Endothelial cell of umbilical vein (primary cell): Measurements from ENCODE around the gene ADAP1. TPM values are rescaled to one million over a fixed set of nuclear protein-coding genes. Genes with fewer than 3 reads are reported as not detected.

Source experiments
- BruUV-seq: library from RNA; stranded (reverse); fragments of 400-500 nt; replicated peaks from 2 replicates; lab custom pipeline; 2021; lab: Mats Ljungman, UMichigan
- CTCF ChIA-PET: fragments of 300-600, 350-600 bp; sonication (Branson Sonifier 250); formaldehyde crosslinking; loops from one replicate; lab custom pipeline; 2021; ENCODE audit warnings: antibody characterized with exemption, inconsistent platforms; lab: Charles Lee
- POLR2A ChIA-PET: fragments of 300-600, 350-600 bp; sonication (Branson Sonifier 250); formaldehyde crosslinking; loops from one replicate; lab custom pipeline; 2021; ENCODE audit warnings: antibody characterized with exemption, inconsistent platforms; lab: Charles Lee
- DNase-seq: peaks from one replicate; pipeline ENCODE4 v3.0.0-alpha.2; 2011; ENCODE audit warnings: low read depth, low spot score
- FAIRE-seq: peaks from 2 replicates; lab custom pipeline; 2011; peaks lifted over from hg19 to GRCh38; lab: Jason Lieb, UNC
- H2AFZ ChIP-seq: 2 replicates; pipeline ENCODE4 v1.6.0; 2012; ENCODE audit warnings: low read depth, low read length, control low read depth, inconsistent platforms
- H3K27ac ChIP-seq: 2 replicates; pipeline ENCODE4 v1.5.1; 2011; ENCODE audit warnings: low read depth, mild to moderate bottlenecking, control low read depth, low read length, moderate library complexity; ENCODE audit not compliant: insufficient read depth
- H3K27me3 ChIP-seq, 2 experiments: 2 replicates each; pipeline versions ENCODE4 v1.6.0 to v1.6.1; 2011; ENCODE audit warnings: low read length in 2 of 2, mixed read lengths in 1 of 2; ENCODE audit not compliant: control insufficient read depth in 2 of 2, insufficient read depth in 2 of 2
- H3K36me3 ChIP-seq, 2 experiments: 2 replicates in 1 of 2; 3 replicates in 1 of 2; pipeline ENCODE4 v1.5.1; 2011; ENCODE audit warnings: low read length in 2 of 2, mild to moderate bottlenecking in 1 of 2, moderate library complexity in 1 of 2; ENCODE audit not compliant: control insufficient read depth in 2 of 2, insufficient read depth in 2 of 2; ENCODE audit errors: extremely low read depth in 1 of 2
- H3K4me1 ChIP-seq: 3 replicates; pipeline ENCODE4 v1.5.1; 2011; ENCODE audit warnings: mild to moderate bottlenecking, low read length; ENCODE audit not compliant: control insufficient read depth, insufficient read depth; ENCODE audit errors: extremely low read depth
- H3K4me2 ChIP-seq: 2 replicates; pipeline ENCODE4 v1.6.1; 2011; ENCODE audit warnings: low read length, control low read depth, mixed read lengths; ENCODE audit not compliant: insufficient read depth
- H3K4me3 ChIP-seq, 3 experiments: fragments of 200-600 bp in 1 of 3; sonication (generic), shearing (Covaris generic) in 1 of 3; replicated peaks in 1 of 3; 2 replicates each; pipeline ENCODE4 v1.5.1; 2011 to 2016; ENCODE audit warnings: control low read depth in 3 of 3, low read length in 3 of 3, mild to moderate bottlenecking in 2 of 3, inconsistent platforms in 1 of 3, low read depth in 1 of 3, moderate library complexity in 1 of 3; ENCODE audit not compliant: insufficient read depth in 1 of 3
- H3K79me2 ChIP-seq: 2 replicates; pipeline ENCODE4 v1.6.0; 2012; ENCODE audit warnings: low read length, inconsistent platforms; ENCODE audit not compliant: control insufficient read depth, insufficient read depth
- H3K9ac ChIP-seq: replicated peaks from 2 replicates; pipeline ENCODE3; 2011; ENCODE audit warnings: low read length, control low read depth; ENCODE audit not compliant: insufficient read depth; ENCODE audit errors: extremely low read depth
- H3K9me1 ChIP-seq: replicated peaks from 3 replicates; pipeline ENCODE4 v1.6.0; 2011; ENCODE audit warnings: mild to moderate bottlenecking, low read length; ENCODE audit not compliant: control insufficient read depth, insufficient read depth; ENCODE audit errors: extremely low read depth
- H3K9me3 ChIP-seq: replicated peaks from 2 replicates; pipeline ENCODE4 v1.5.1; 2012; ENCODE audit warnings: low read length, inconsistent platforms; ENCODE audit not compliant: control insufficient read depth, insufficient read depth
- H4K20me1 ChIP-seq: replicated peaks from 2 replicates; pipeline ENCODE3; 2011; ENCODE audit warnings: mild to moderate bottlenecking, low read length; ENCODE audit not compliant: control insufficient read depth, insufficient read depth; ENCODE audit errors: extremely low read depth
- CTCF ChIP-seq, 2 donors: IDR thresholded peaks; 1 replicate in 1 of 2; 2 replicates in 1 of 2; pipeline ENCODE4 v1.5.1; 2011; ENCODE audit warnings: low read length in 2 of 2, mild to moderate bottlenecking in 2 of 2, moderate library complexity in 2 of 2, control low read depth in 1 of 2, inconsistent platforms in 1 of 2, low read depth in 1 of 2; ENCODE audit not compliant: insufficient read depth in 1 of 2; ENCODE audit errors: extremely low read depth in 1 of 2
- FOS ChIP-seq: IDR thresholded peaks from 2 replicates; pipeline ENCODE4 v1.6.1; 2011; ENCODE audit warnings: mild to moderate bottlenecking, low read length, moderate library complexity, borderline replicate concordance; ENCODE audit not compliant: insufficient read depth
- GATA2 ChIP-seq: IDR thresholded peaks from 2 replicates; pipeline ENCODE4 v1.7.0; 2011; ENCODE audit warnings: low read depth, mild to moderate bottlenecking, moderate library complexity, mixed read lengths, low read length; ENCODE audit not compliant: insufficient read length, insufficient read depth
- MAX ChIP-seq: IDR thresholded peaks from 2 replicates; pipeline ENCODE4 v1.6.1; 2011; ENCODE audit not compliant: insufficient read depth, insufficient read length
- POLR2A ChIP-seq: IDR thresholded peaks from 2 replicates; pipeline ENCODE4 v1.6.1; 2012; ENCODE audit warnings: low read depth, mild to moderate bottlenecking, control low read depth, low read length
- POLR2AphosphoS5 ChIP-seq: IDR thresholded peaks from 2 replicates; pipeline ENCODE4 v1.6.1; 2012; ENCODE audit warnings: low read depth, mild to moderate bottlenecking, control low read depth, low read length, moderate library complexity; ENCODE audit not compliant: insufficient read depth
- dilution Hi-C: fragments of 300-500 bp; cut with MboI; formaldehyde crosslinking; loops from one replicate; pipeline ENCODE4 v1.15.0; 2019; ENCODE audit warnings: low sequenced_read_pairs; ENCODE audit not compliant: extremely low pct_ligation_motif_present
- intact Hi-C: fragments of 100-400 bp; cut with micrococcal nuclease; formaldehyde crosslinking; loops from one replicate; pipeline ENCODE4 v1.10.0; 2022
- polyA plus RNA-seq, 4 experiments: library from polyadenylated mRNA; depleted of rRNA in 3 of 4; stranded (reverse) in 3 of 4; unstranded in 1 of 4; fragments of >200 nt; gene quantifications; 2 replicates each; pipeline versions ENCODE4 v1.2.1 to v1.2.3, GENCODE V29; 2011 to 2012; ENCODE audit warnings: missing spikeins in 1 of 4
- total RNA-seq: library from RNA; stranded (reverse); gene quantifications from 2 replicates; pipeline ENCODE4 v1.2.3, GENCODE V29; 2021

The ADAP1 gene
- total and polyA plus RNA-seq, 2 donors (not counting 3 experiments of a cell fraction or from before 2014, with no cell fraction given): 0.49 to 0.58 TPM

DNA sequence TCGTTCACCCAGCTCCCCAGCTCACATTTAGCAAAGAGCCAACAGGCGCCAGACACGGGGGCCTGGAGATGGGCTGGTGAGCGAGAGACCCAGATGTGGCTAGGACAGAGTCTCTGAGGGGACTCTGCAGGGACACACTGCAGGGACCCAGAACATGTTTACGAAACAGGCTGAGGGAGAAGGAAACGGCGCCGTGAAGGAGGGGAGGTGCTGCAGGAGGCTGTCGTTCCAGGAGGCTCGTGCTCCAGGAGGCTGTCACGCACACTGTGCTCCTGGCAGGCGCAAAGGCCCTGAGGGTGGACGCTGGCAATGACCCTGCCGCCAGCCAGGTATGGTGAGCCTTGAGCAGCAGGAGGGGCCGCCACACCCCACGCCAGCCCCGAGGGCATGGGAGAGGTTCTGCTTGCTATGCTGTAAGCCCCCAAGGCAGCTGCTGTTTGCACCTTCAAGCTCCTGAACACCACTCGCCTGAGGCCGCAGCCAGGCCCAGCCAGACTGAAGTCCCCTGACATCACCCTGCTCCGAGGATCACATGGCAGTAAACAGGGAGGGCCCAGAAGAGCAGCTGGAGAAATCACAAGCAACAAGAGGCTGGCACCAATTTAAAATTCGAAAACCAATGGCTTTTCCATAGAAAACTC lies 27.3 kb downstream of the ADAP1 start:
- peaks cover 6% of the 10 kb centered on the region for H3K4me1 ChIP-seq
- H3K79me2 ChIP-seq: no peaks in the 10 kb centered on the region
- no peak overlapping the region for H3K4me2 ChIP-seq
- no peak overlapping the region for H2AFZ ChIP-seq
- BruUV-seq: no TSS peak
- H3K9ac ChIP-seq: no peak overlapping the region
- no peak overlapping the region for H3K27ac ChIP-seq
- H4K20me1 ChIP-seq: no peaks in the 10 kb centered on the region
- no peaks in the 10 kb centered on the region for H3K36me3 ChIP-seq
- DNase-seq (no peak), FAIRE-seq (no peak)
- no peaks in the 10 kb centered on the region for H3K27me3 ChIP-seq
- no peak overlapping the region for H3K4me3 ChIP-seq
- no peaks in the 10 kb centered on the region for H3K9me3 ChIP-seq
- TF ChIP-seq POLR2AphosphoS5: no peak
- no peak for TF ChIP-seq CTCF (IDR thresholded peaks at IDR 0.05; ENCODE audit: extremely low read depth in 1 of 2, insufficient read depth in 1 of 2, low read depth in 1 of 2, low read length in 2 of 2)
- no peak for TF ChIP-seq MAX
- no peak for TF ChIP-seq POLR2A
- TF ChIP-seq GATA2: no peak
- TF ChIP-seq FOS: no peak
- intact Hi-C loops: no loop called here
- no peaks in the 10 kb centered on the region for H3K9me1 ChIP-seq
- POLR2A ChIA-PET: no interaction called here
- dilution Hi-C loops: no loop called here
- CTCF ChIA-PET: no interaction called here
